ENCODE results near the gene SYCP1. TPM values are rescaled to one million over a fixed set of nuclear protein-coding genes. Genes with fewer than 3 reads are reported as not detected.

The SYCP1 gene
- total and polyA plus RNA-seq, 5 donors from 2014 or later: not detected

GRCh38 chr1:114979278-114979891, 124.7 kb downstream of the SYCP1 start:
- Mint-ChIP-seq H3K4me3 (no peak overlapping the region), H3K9me3 (peaks cover 2 to 18% (median 4%) of the 10 kb centered on the region in 7 donors)

GRCh38 chr1:114982251-114982650, 127.6 kb downstream of the SYCP1 start:
- peaks cover 0 to 22% (median 6%) of the 10 kb centered on the region in 7 donors for H3K9me3 Mint-ChIP-seq
- no peak overlapping the region for H3K4me3 Mint-ChIP-seq

More at GRCh38 chr1:114979278-114979891, 124.7 kb downstream of the SYCP1 start:
- Mint-ChIP-seq H3K27me3 (peaks cover 52% of the 10 kb centered on the region), H3K36me3 (no peaks in the 10 kb centered on the region), H3K4me1 (peaks cover 0 to 4% (median 0%) of the 10 kb centered on the region in 4 donors), H3K27ac (no peak overlapping the region)
- H3K27me3 ChIP-seq (ENCODE audit: control insufficient read depth, insufficient read depth, low read length): peaks cover 19% of the 10 kb centered on the region
- H3K9me3 ChIP-seq (ENCODE audit: control insufficient read depth in 2 of 2, low read length in 2 of 2): peaks cover 15 to 20% of the 10 kb centered on the region in 2 experiments
- H3K4me3 ChIP-seq (ENCODE audit: low read depth, low read length): no peak overlapping the region
- peak; percentile 34 to 37 for ATAC-seq (ENCODE audit: low read depth in 2 of 2)
- peak; percentile 45 to 58 (median 57) for DNase-seq
- H3K27ac ChIP-seq (ENCODE audit: insufficient read depth, low read length, poor library complexity, severe bottlenecking): no peak overlapping the region
- no peaks in the 10 kb centered on the region for H3K4me1 ChIP-seq (ENCODE audit: control insufficient read depth, insufficient read depth, low read length, poor library complexity, severe bottlenecking)
- H3K36me3 ChIP-seq (ENCODE audit: control insufficient read depth, insufficient read depth, low read length): no peaks in the 10 kb centered on the region

GRCh38 chr1:114986286-114986685, 131.6 kb downstream of the SYCP1 start:
- Histone ChIP-seq H3K27me3 (ENCODE audit: control insufficient read depth, insufficient read depth, low read length) (peaks cover 5% of the 10 kb centered on the region), H3K36me3 (ENCODE audit: control insufficient read depth, insufficient read depth, low read length) (no peaks in the 10 kb centered on the region), H3K4me1 (ENCODE audit: control insufficient read depth, insufficient read depth, low read length, poor library complexity, severe bottlenecking) (no peaks in the 10 kb centered on the region), H3K4me3 (ENCODE audit: low read depth, low read length) (no peak overlapping the region), H3K9me3 (ENCODE audit: control insufficient read depth in 2 of 2, low read length in 2 of 2) (peaks cover 31 to 33% of the 10 kb centered on the region in 2 experiments), H3K27ac (ENCODE audit: insufficient read depth, low read length, poor library complexity, severe bottlenecking) (no peak overlapping the region)
- Mint-ChIP-seq H3K4me3 (no peak overlapping the region), H3K9me3 (peaks cover 0 to 40% (median 12%) of the 10 kb centered on the region in 7 donors), H3K4me1 (no peaks in the 10 kb centered on the region), H3K36me3 (peaks cover 7% of the 10 kb centered on the region), H3K27ac (no peak overlapping the region), H3K27me3 (peaks cover 45% of the 10 kb centered on the region)
- ATAC-seq (ENCODE audit: low read depth in 2 of 2) (no peak), DNase-seq (no peak)

More at GRCh38 chr1:114982251-114982650, 127.6 kb downstream of the SYCP1 start:
- no peaks in the 10 kb centered on the region for H3K36me3 ChIP-seq (ENCODE audit: control insufficient read depth, insufficient read depth, low read length)
- Mint-ChIP-seq H3K27ac (no peak overlapping the region), H3K27me3 (peaks cover 34% of the 10 kb centered on the region), H3K4me1 (peaks cover 0 to 4% (median 0%) of the 10 kb centered on the region in 4 donors), H3K36me3 (no peaks in the 10 kb centered on the region)
- peaks cover 15 to 20% of the 10 kb centered on the region in 2 experiments for H3K9me3 ChIP-seq (ENCODE audit: control insufficient read depth in 2 of 2, low read length in 2 of 2)
- ATAC-seq (ENCODE audit: low read depth in 2 of 2) (no peak), DNase-seq (no peak)
- peaks cover 7% of the 10 kb centered on the region for H3K27me3 ChIP-seq (ENCODE audit: control insufficient read depth, insufficient read depth, low read length)
- no peak overlapping the region for H3K4me3 ChIP-seq (ENCODE audit: low read depth, low read length)
- no peak overlapping the region for H3K27ac ChIP-seq (ENCODE audit: insufficient read depth, low read length, poor library complexity, severe bottlenecking)
- no peaks in the 10 kb centered on the region for H3K4me1 ChIP-seq (ENCODE audit: control insufficient read depth, insufficient read depth, low read length, poor library complexity, severe bottlenecking)

DNA sequence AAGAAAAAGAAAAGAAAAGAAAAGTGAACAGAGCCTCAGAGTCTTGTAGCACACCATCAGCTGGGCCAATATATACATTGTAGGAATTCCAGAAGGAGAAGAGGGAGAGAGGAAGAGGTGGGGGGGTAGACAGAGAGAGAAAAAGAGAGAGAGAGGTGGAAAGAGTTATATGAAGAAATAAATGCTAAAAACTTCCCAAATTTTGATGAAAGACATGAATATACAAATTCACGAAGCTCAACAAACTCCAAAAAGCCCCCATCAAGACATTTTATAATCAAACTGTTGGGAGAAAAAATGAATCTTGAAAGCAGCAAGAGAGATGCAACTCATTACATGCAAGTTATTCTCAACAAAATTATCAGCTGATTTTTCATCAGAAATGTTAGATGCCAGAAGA, 133.4 kb downstream of the SYCP1 start:
- DNase-seq (no peak), ATAC-seq (ENCODE audit: low read depth in 2 of 2) (no peak)
- Mint-ChIP-seq H3K27ac (no peak overlapping the region), H3K36me3 (peaks cover 7% of the 10 kb centered on the region), H3K4me1 (no peaks in the 10 kb centered on the region), H3K4me3 (no peak overlapping the region), H3K9me3 (peaks cover 0 to 25% (median 9%) of the 10 kb centered on the region in 7 donors), H3K27me3 (peaks cover 41% of the 10 kb centered on the region)
- H3K4me3 ChIP-seq (ENCODE audit: low read depth, low read length): no peak overlapping the region
- H3K27ac ChIP-seq (ENCODE audit: insufficient read depth, low read length, poor library complexity, severe bottlenecking): no peak overlapping the region
- H3K27me3 ChIP-seq (ENCODE audit: control insufficient read depth, insufficient read depth, low read length): peaks cover 4% of the 10 kb centered on the region
- no peaks in the 10 kb centered on the region for H3K4me1 ChIP-seq (ENCODE audit: control insufficient read depth, insufficient read depth, low read length, poor library complexity, severe bottlenecking)
- H3K36me3 ChIP-seq (ENCODE audit: control insufficient read depth, insufficient read depth, low read length): no peaks in the 10 kb centered on the region
- peaks cover 16 to 17% of the 10 kb centered on the region in 2 experiments for H3K9me3 ChIP-seq (ENCODE audit: control insufficient read depth in 2 of 2, low read length in 2 of 2)

- DNase-seq (no peak), ATAC-seq (ENCODE audit: low read depth in 2 of 2) (no peak)
- Histone ChIP-seq H3K36me3 (ENCODE audit: control insufficient read depth, insufficient read depth, low read length) (no peaks in the 10 kb centered on the region), H3K27me3 (ENCODE audit: control insufficient read depth, insufficient read depth, low read length) (peaks cover 12% of the 10 kb centered on the region), H3K4me3 (ENCODE audit: low read depth, low read length) (no peak overlapping the region), H3K4me1 (ENCODE audit: control insufficient read depth, insufficient read depth, low read length, poor library complexity, severe bottlenecking) (no peaks in the 10 kb centered on the region), H3K27ac (ENCODE audit: insufficient read depth, low read length, poor library complexity, severe bottlenecking) (no peak overlapping the region), H3K9me3 (ENCODE audit: control insufficient read depth in 2 of 2, low read length in 2 of 2) (no peaks in the 10 kb centered on the region)
- no peak overlapping the region for H3K27ac Mint-ChIP-seq
- peaks cover 0 to 1% (median 0%) of the 10 kb centered on the region in 7 donors for H3K9me3 Mint-ChIP-seq
- H3K36me3 Mint-ChIP-seq: no peaks in the 10 kb centered on the region
- no peak overlapping the region for H3K4me3 Mint-ChIP-seq
- peaks cover 21% of the 10 kb centered on the region for H3K27me3 Mint-ChIP-seq
- H3K4me1 Mint-ChIP-seq: no peaks in the 10 kb centered on the region
Observed at GRCh38 chr1:114997510-114998289, 143.0 kb downstream of the SYCP1 start.

DNA sequence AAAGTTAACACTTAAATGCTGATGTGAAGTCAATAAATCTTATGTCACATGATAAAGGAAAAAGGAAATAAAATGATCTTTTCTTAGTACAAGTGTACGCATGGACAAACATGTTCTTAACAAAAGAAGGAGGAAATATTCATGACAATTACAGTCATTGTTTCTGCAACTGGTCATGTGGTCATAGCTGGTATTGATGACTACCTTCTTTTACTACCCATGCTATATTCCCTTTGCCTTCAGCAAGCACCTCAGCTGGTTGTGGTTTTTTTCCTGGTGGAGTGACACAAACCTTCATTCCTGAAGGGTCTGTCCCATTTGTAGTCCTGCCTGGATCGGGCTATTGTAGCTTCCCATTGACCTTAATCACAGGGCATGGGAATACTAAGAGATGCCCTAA, 151.5 kb downstream of the SYCP1 start:
- Histone ChIP-seq H3K9me3 (ENCODE audit: control insufficient read depth in 2 of 2, low read length in 2 of 2) (peaks cover 0 to 2% of the 10 kb centered on the region in 2 experiments), H3K36me3 (ENCODE audit: control insufficient read depth, insufficient read depth, low read length) (no peaks in the 10 kb centered on the region), H3K27me3 (ENCODE audit: control insufficient read depth, insufficient read depth, low read length) (peaks cover 8% of the 10 kb centered on the region), H3K4me1 (ENCODE audit: control insufficient read depth, insufficient read depth, low read length, poor library complexity, severe bottlenecking) (no peaks in the 10 kb centered on the region), H3K4me3 (ENCODE audit: low read depth, low read length) (no peak overlapping the region), H3K27ac (ENCODE audit: insufficient read depth, low read length, poor library complexity, severe bottlenecking) (no peak overlapping the region)
- DNase-seq (no peak), ATAC-seq (ENCODE audit: low read depth in 2 of 2) (no peak)
- Mint-ChIP-seq H3K4me1 (no peaks in the 10 kb centered on the region), H3K27ac (no peak overlapping the region), H3K9me3 (peaks cover 0 to 3% (median 0%) of the 10 kb centered on the region in 7 donors), H3K4me3 (no peak overlapping the region), H3K36me3 (no peaks in the 10 kb centered on the region), H3K27me3 (peaks cover 18% of the 10 kb centered on the region)

- H3K9me3 Mint-ChIP-seq: peaks cover 0 to 4% (median 0%) of the 10 kb centered on the region in 7 donors
- H3K36me3 Mint-ChIP-seq: no peaks in the 10 kb centered on the region
- H3K36me3 ChIP-seq (ENCODE audit: control insufficient read depth, insufficient read depth, low read length): no peaks in the 10 kb centered on the region
- DNase-seq (no peak), ATAC-seq (ENCODE audit: low read depth in 2 of 2) (no peak)
- H3K4me1 ChIP-seq (ENCODE audit: control insufficient read depth, insufficient read depth, low read length, poor library complexity, severe bottlenecking): no peaks in the 10 kb centered on the region
- no peak overlapping the region for H3K4me3 ChIP-seq (ENCODE audit: low read depth, low read length)
- no peak overlapping the region for H3K27ac ChIP-seq (ENCODE audit: insufficient read depth, low read length, poor library complexity, severe bottlenecking)
- H3K27me3 Mint-ChIP-seq: peaks cover 16% of the 10 kb centered on the region
- H3K27me3 ChIP-seq (ENCODE audit: control insufficient read depth, insufficient read depth, low read length): no peaks in the 10 kb centered on the region
- no peak overlapping the region for H3K4me3 Mint-ChIP-seq
- H3K27ac Mint-ChIP-seq: no peak overlapping the region
- H3K9me3 ChIP-seq (ENCODE audit: control insufficient read depth in 2 of 2, low read length in 2 of 2): no peaks in the 10 kb centered on the region
- H3K4me1 Mint-ChIP-seq: no peaks in the 10 kb centered on the region
Observed at GRCh38 chr1:115012006-115012405, 157.3 kb downstream of the SYCP1 start.

Measured in CD4-positive, CD25-positive, alpha-beta regulatory T cell (primary cell).